Measurements from ENCODE around the gene GBP3. TPM values are rescaled to one million over a fixed set of nuclear protein-coding genes. Genes with fewer than 3 reads are reported as not detected.
"Not testable (repeated sequence)": the region's sequence is repeated elsewhere in the genome, so short reads cannot be mapped to it uniquely, and the experiment has no call there.

GBP3 gene
- total and polyA plus RNA-seq, 12 donors = 4.1 to 54.4 (median 25.0) TPM

- WGBS, 4 donors = 51 to 82% (median 65%) methylated on average over 3 of the region's 3 CpGs
- H3K27ac ChIP-seq = no peak overlapping the region
- H3K27me3 ChIP-seq = no peaks in the 10 kb centered on the region
- no peak overlapping the region for H3K4me3 ChIP-seq
- H3K36me3 ChIP-seq (replicated peaks in 1 of 2) = no peaks in the 10 kb centered on the region
- no peaks in the 10 kb centered on the region for H3K4me1 ChIP-seq (replicated peaks in 1 of 2)
- DNase-seq = no peak
- no peaks in the 10 kb centered on the region for H3K9me3 ChIP-seq (replicated peaks in 1 of 3)
- intact Hi-C loops (cut with DNase I) = no loop called here
- no peak for TF ChIP-seq CTCF (IDR thresholded peaks at IDR 0.05)
- TF ChIP-seq POLR2A (IDR thresholded peaks at IDR 0.05) = no peak
These were observed 25.1 kb upstream of the GBP3 start for GRCh38 chr1:89047734-89048133.

GRCh38 chr1:89046318-89047183, 23.9 kb upstream of the GBP3 start:
- H3K9me3 ChIP-seq (replicated peaks in 1 of 3); H3K27me3 ChIP-seq; H3K4me3 ChIP-seq; H3K27ac ChIP-seq; intact Hi-C loops (cut with DNase I); DNase-seq; H3K4me1 ChIP-seq (replicated peaks in 1 of 2); H3K36me3 ChIP-seq (replicated peaks in 1 of 2): not testable (repeated sequence)
- WGBS, 4 donors = 82 to 88% (median 85%) methylated on average over 6 of the region's 6 CpGs

- intact Hi-C loops (cut with DNase I) = no loop called here
- no peak for TF ChIP-seq CTCF (IDR thresholded peaks at IDR 0.05)
- no peak for TF ChIP-seq POLR2A (IDR thresholded peaks at IDR 0.05)
- no peak for DNase-seq
- no peak overlapping the region for H3K27ac ChIP-seq
- H3K4me1 ChIP-seq (replicated peaks in 1 of 2) = no peaks in the 10 kb centered on the region
- no peak overlapping the region for H3K4me3 ChIP-seq
- H3K36me3 ChIP-seq (replicated peaks in 1 of 2) = no peaks in the 10 kb centered on the region
- no peaks in the 10 kb centered on the region for H3K27me3 ChIP-seq
- no peaks in the 10 kb centered on the region for H3K9me3 ChIP-seq (replicated peaks in 1 of 3)
- WGBS, 4 donors = 55 to 75% (median 58%) methylated on average over 2 of the region's 2 CpGs
These were observed 22.5 kb upstream of the GBP3 start for GRCh38 chr1:89044970-89045721.

- H3K4me1 ChIP-seq (replicated peaks in 1 of 2) = no peaks in the 10 kb centered on the region
- H3K4me3 ChIP-seq = no peak overlapping the region
- no peak for DNase-seq
- intact Hi-C loops (cut with DNase I) = no loop called here
- 75 to 85% (median 83%) methylated on average over 3 to 5 of the region's 5 CpGs for WGBS, 4 donors
- H3K9me3 ChIP-seq (replicated peaks in 1 of 3) = no peaks in the 10 kb centered on the region
- no peaks in the 10 kb centered on the region for H3K36me3 ChIP-seq (replicated peaks in 1 of 2)
- no peaks in the 10 kb centered on the region for H3K27me3 ChIP-seq
- TF ChIP-seq POLR2A (IDR thresholded peaks at IDR 0.05) (no peak), CTCF (IDR thresholded peaks at IDR 0.05) (no peak)
- H3K27ac ChIP-seq = no peak overlapping the region
These were observed 21.3 kb upstream of the GBP3 start for GRCh38 chr1:89043940-89044339.

All from adrenal gland (tissue), 12 donors.